NT2/D1 (cell line): ENCODE results near the gene ERCC3.

Source experiments
- YY1 ChIP-seq: IDR thresholded peaks from 2 replicates; pipeline ENCODE4 v1.6.1; 2011; ENCODE audit not compliant: insufficient read length, insufficient read depth
- ZNF274 ChIP-seq: IDR thresholded peaks from 2 replicates; pipeline ENCODE4 v1.6.1; 2011; ENCODE audit warnings: mild to moderate bottlenecking, low read depth, low read length

DNA sequence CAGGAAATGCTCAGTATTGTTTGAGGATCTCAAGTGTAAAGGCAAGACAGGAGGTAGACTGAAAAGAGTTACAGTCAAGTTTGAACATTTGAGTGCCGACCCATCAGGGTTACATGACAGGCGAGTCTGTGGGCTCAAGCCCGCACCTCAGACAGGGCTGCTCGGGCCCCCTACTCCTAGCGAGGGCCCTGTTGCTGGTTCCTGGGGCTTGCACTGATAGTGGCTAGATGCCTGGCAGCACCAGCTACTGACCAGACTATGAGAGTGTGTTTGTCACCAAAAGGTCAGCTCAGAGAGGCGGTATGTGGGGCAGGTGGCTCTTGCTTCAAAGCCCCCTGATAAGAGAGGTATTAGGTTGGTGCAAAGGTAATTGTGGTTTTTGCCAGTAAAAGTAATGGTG, 38.2 kb downstream of the ERCC3 start:
- TF ChIP-seq ZNF274 = no peak
- no peak for TF ChIP-seq YY1
